Adipocyte (in vitro differentiated cells): ENCODE results near the gene GDF2.

Source experiments
- DNase-seq: peaks from one replicate; pipeline ENCODE4 v3.0.0-alpha.2; 2015; ENCODE audit warnings: low read depth
- H3K27me3 ChIP-seq: replicated peaks from 2 replicates; pipeline ENCODE4 v1.7.0; 2013; ENCODE audit warnings: mild to moderate bottlenecking, low read length, moderate library complexity; ENCODE audit not compliant: control insufficient read depth, insufficient read depth
- H3K36me3 ChIP-seq: 2 replicates; pipeline ENCODE4 v1.7.0; 2013; ENCODE audit warnings: low read length, mild to moderate bottlenecking, moderate library complexity; ENCODE audit not compliant: control insufficient read depth, insufficient read depth, severe bottlenecking
- H3K4me1 ChIP-seq: 2 replicates; pipeline ENCODE4 v1.7.0; 2013; ENCODE audit warnings: mild to moderate bottlenecking, low read length, moderate library complexity; ENCODE audit not compliant: control insufficient read depth, insufficient read depth
- H3K4me3 ChIP-seq: 2 replicates; pipeline ENCODE4 v1.7.0; 2013; ENCODE audit warnings: mild to moderate bottlenecking, low read length, moderate library complexity
- H3K9ac ChIP-seq: 2 replicates; pipeline ENCODE4 v1.7.0; 2013; ENCODE audit warnings: mild to moderate bottlenecking, low read length, moderate library complexity
- H3K9me3 ChIP-seq: 2 replicates; pipeline ENCODE4 v1.7.0; 2013; ENCODE audit warnings: mild to moderate bottlenecking, low read length, moderate library complexity; ENCODE audit not compliant: control insufficient read depth

GDF2 gene

DNA sequence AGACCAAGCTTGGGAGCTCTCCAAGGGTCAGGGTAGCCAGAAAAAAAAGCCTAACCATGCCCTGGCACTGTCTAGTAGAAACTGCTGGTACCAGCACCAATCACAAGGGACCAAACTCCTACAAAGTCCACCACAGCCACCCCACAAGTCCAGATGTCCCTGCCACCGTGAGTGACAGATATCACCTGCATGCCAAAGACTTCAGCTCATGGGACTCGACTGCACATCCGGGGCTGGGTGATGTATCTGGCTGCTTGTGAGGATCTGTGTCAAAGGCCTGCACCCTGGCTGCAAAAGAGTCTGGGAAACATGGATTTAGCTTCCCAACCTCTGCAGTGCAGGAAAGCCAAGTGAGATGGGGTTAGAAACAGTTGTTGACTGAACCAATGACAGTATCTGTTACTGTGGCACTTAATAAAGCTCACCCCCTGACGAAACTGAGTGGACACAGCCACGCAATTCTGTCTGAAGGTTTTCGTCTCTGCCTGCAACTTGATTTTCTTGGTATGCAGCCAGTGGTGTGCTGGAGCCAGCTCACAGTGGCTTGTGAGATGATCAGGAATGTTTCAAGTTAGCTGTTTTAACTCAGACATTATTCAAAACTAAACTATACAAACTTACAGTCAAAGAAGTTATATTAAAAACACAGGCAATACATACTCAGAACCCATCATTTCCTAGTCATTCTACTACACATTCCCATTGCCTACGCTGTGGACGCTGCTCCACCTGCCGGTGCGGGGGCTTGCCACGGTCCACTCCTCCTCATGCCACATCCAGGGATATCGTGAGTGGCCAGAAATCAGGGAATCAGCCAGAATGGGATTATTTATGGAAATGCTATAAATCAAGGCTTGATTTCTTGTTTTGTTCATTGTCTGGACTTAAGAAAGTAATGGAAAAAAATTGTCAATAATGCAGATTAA, 52.6 kb downstream of the GDF2 start:
- Histone ChIP-seq H3K9me3 (no peaks in the 10 kb centered on the region), H3K4me3 (no peak overlapping the region), H3K36me3 (no peaks in the 10 kb centered on the region), H3K9ac (no peak overlapping the region), H3K4me1 (peaks cover 12% of the 10 kb centered on the region), H3K27me3 (peaks cover 36% of the 10 kb centered on the region)
- DNase-seq = peak; percentile 83

DNA sequence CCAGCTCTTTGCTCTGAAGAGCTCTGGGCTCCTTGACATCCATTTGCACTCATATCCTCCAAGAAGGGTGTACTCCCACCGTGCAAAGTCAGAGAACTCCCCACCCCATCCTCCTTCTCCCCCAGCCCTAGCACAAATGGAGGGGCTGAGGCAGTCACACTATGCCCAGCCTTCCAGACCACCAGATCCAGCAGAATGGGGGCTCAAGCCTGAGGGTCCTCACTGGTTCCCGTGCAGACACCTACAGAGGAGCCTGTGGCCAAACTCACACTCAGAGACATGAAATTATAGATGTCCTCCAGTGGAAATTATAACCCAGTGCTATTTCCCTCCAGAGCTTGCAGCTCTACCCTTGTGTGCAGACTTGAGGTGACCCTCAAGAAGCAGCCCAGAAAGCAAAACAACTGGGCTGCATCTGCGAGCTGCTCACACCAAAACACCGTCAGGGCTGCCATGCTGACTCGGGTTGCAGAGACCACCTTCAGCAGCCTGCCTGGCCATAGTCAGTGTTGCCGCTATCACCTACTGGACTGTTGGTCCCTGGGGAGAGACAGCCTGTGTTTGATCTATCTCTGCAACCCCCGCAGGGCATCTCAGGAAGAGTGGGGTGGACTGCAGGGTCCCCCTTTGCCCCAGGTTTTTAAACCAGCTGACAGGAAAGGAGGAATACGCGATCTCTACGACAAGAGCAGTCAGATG, 54.4 kb downstream of the GDF2 start:
- H3K9me3 ChIP-seq = no peaks in the 10 kb centered on the region
- H3K4me3 ChIP-seq = no peak overlapping the region
- H3K9ac ChIP-seq = no peak overlapping the region
- DNase-seq = no peak
- no peaks in the 10 kb centered on the region for H3K36me3 ChIP-seq
- H3K27me3 ChIP-seq = peaks cover 52% of the 10 kb centered on the region
- peaks cover 12% of the 10 kb centered on the region for H3K4me1 ChIP-seq
